HG02678 (cell line): ENCODE data around the gene AIG1.
"Not testable (repeated sequence)": the region's sequence is repeated elsewhere in the genome, so short reads cannot be mapped to it uniquely, and the experiment has no call there.

ENCODE experiments used
- ATAC-seq: cut with Tn5 transposase; IDR thresholded peaks from one replicate; pipeline ENCODE4 v1.9.1; 2021; ENCODE audit warnings: mild to moderate bottlenecking, moderate library complexity; ENCODE audit not compliant: unreplicated experiment

The AIG1 gene

GRCh38 chr6:143307760-143308159 is 247.1 kb downstream of the AIG1 start:
- ATAC-seq = not testable (repeated sequence)

DNA sequence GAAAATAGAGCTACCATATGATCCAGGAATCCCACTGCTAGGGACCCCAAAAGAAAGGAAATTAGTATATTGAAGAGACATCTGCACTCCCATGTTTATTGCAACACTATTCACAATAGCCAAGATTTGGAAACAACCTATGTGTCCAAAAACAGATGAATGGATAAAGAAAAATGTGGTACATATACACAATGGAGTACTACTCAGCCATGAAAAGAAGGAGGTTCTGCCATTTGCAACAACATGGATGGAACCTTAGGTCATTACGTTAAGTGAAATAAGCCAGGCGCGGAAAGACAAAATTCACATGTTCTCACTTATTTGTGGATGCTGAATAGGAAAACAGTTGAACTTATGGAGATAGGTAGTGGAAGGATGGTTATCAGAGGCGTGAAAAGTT is 252.5 kb downstream of the AIG1 start:
- no peak for ATAC-seq

DNA sequence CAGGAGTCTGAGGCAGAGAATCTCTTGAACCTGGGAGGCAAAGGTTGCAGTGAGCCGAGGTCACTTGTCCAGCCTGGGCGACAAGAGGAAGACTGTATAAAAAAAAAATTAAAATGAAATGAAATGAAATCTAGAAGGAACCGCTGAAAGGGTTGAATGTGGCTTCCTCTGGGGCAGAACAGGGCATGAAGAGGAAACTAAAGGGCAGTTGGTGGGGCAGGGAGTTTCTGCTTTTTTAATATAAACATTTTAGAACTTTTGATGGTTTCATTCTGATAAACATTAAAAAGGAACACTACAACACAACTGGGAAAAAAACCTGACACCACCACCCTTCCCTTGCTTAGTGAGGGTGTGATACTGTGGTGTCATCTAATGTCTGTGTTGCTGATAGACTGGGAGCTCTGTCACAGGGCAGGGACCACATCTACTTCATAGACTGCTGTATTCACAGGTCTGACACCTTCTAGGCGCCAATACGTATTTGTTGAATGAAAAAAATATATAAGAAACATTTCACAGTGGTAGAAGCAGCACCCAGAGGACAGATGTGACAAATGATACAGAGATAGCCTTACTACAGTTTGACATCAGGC is 260.9 kb downstream of the AIG1 start:
- no peak for ATAC-seq

- ATAC-seq = no peak
Observed at GRCh38 chr6:143322386-143322785, 261.7 kb downstream of the AIG1 start.

DNA sequence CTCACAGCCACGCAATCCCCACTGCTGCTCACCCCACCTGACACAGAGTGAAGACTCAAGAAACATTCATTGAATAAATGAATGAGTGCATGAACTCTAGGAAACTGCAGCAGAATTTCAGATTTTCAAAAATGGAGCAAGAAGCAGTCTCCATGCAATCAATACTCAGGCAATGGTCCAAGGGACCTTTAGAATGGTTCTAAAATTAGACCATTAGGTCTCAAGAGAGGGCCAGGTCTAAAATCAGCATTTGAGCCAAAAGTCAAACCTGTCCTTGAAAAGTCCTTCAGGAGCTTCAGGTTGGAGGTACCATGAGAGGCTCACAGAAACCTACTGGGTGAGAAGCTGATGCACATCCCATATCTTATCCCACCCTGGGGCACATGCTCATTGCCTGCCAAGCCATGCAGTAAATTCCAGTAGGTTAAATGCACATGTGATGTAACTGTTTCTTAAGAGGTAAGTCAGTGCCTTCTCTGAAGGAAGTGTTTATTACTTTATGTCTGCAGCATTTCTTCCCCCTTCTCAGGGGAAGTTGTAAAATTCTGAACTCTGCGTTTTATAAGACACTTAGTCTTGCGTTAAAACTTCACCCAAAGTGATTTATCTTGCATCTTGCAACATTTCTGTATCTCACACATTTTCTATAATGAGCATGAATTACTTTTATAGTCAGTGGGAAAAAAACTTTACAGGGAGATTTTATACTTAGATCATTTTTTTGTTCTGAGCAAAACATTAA is 263.2 kb downstream of the AIG1 start:
- ATAC-seq = no peak

DNA sequence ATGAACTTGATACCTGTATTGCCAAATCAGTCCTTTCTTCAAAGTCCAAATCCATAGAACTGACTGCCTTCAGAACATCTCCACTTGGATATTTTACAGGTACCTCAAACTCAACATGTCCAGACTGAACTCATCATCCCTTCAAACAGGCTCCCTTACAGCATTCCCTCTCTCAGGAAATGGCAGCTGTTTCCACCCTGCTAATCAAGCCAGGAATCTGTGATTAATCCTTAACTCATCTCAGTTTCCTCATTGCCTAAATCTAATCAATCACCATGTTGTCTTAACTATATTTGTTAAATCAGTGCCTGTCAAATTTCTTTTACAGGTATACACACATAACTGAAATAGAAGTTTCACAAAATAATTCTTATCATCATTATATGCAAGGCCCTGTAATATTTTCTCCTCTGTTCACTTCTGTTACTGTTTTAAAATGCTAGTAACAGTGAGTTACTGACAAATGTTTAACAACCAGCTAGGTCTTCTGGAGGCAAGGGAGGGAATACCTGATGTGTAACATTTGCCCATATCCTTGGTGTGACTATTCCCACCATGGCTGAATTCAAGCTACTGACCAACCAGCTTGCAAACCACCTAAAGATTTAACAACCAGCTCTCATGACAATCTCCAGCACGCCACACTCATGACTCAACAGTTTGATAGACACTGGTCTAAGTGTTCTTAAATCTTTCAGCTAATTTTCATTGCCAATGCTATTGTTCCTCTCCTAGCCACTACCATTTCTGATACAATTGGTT is 264.9 kb downstream of the AIG1 start:
- no peak for ATAC-seq

DNA sequence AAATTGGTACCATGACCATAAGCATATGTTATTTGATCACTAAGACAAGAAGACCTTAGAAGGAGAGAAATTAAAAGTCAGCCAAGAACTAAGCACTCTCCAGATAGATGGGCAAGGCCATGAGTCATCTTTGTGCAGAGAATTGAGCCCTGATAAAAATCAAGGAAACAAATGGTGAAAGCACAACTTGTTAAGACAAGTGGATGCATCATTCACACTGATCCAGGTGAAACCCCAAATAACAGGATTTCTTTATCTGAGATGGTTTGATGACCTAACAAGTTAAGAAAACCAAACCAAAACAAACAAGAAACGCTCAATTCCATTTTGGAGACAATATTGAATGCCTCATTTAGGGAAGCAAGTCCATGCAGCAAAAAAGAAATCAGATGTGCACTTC is 268.2 kb downstream of the AIG1 start:
- no peak for ATAC-seq

- ATAC-seq = no peak
Observed at GRCh38 chr6:143329323-143329722, 268.6 kb downstream of the AIG1 start.

GRCh38 chr6:143331362-143331761 is 270.7 kb downstream of the AIG1 start:
- no peak for ATAC-seq

DNA sequence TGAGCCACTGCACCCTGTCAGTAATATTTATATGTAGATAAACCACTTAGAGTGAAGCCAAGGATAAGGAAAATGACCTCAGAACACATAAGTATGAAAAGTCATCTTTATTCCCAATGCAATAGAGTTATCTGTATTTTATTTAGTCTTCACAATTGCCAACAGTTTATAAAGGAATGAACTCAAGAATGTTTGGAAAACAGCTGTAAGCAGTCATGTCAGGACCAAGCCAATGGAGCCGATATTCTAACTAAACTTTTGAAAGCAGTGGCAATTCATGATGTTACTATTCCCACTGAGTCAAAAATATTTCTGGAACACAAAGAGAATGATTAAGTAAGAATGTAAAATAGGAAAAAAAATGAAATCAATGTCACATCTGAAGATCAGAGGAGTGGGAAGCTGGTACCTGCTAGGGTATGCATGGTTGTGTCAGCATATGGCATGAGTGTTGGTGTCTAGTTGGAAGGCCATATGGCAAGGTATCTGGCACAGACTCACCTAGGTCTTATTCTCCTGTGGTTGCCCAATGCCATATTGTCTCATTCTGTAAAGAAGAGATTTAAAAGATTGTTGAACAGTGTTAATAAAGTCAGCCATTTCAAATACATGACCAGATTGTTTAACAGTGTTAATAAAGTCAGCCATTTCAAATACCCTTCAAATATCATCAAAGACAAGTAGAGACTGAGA is 271.6 kb downstream of the AIG1 start:
- ATAC-seq = no peak

DNA sequence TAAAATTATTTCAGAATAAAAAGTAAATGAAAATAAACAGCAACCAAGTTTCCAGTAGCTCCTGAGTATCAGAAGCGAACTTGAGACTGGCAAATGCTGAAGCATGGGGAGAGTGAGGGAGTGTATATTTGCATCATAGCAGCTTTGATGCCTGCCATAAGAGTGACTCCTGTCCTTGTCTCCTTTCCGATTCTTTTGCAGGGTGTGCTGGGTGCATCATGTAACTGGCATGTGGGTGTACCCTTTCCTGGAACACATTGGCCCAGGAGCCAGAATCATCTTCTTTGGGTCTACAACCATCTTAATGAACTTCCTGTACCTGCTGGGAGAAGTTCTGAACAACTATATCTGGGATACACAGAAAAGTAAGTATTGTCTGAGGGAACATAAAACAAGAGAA is 272.4 kb downstream of the AIG1 start:
- ATAC-seq = no peak

- no peak for ATAC-seq
Observed at GRCh38 chr6:143333749-143334520, 273.2 kb downstream of the AIG1 start.

- no peak for ATAC-seq
Observed at GRCh38 chr6:143335865-143336264, 275.2 kb downstream of the AIG1 start.

DNA sequence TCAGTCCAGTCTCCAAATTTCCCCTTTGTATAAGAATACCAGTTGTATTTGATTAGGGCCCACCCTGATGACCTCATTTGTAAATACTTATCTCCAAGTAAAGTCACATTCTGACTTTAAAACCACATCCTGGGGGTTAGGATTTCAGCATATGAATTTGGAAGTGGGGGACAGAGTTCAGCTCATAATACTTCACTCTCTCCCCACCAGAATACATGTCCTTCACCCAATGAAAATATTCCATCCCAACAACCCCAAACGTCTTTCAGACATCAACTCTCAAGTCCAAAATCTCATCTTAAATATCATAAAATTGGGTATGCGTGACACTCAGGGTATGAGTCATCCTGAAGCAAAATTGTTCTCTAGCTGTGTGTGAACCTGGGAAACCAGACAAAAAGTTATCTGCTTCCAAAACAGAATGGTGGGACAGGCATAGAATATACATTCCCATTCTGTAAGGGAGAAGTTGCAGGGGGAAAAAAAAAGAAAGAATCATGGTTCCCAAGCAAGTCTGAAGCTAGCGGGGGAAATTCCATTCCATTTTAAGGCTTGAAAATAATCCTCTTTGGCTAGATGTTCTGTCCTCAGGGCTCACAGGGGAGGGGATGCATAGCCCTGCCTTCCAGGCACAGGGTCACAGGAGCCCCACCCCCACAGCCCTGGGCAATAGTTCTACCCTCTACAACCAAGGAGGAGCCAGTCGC is 275.9 kb downstream of the AIG1 start:
- no peak for ATAC-seq

DNA sequence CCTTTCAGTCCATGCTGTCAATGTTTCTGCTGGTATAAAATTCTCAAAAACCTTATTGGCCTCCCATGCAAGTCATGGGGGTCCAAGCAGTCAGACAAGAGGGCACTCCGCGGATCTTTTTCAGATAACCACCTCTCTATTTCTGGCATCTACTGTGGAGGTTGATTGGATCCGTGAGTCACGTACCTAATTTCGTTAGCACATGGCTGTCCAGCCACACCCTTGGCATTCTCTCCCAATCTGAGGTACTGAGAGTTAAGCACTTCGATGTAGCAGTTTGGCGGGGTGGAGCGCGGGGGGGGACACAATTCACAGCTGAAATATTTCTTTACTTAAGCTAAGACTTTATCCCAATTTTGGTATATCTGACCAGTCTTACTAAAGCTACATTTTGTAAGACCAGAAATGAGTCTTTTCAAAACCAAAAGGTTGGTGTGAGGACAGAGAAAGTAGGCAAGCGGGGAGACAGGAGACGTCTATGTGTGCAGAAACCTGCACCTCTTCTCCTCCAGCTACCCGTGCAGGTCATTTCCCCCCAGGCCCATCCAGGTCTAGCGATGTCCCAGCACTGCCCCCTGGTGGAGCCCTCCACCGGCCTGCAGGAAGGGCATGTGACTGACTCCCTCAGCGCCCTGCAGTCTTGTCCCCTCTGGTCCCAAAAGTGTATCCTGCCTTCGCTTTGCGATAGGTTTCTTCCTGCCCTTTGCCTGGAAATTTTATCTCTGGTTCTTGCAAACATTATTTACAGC is 276.7 kb downstream of the AIG1 start:
- peak; percentile 49 for ATAC-seq

- ATAC-seq = no peak
Observed at GRCh38 chr6:143339223-143339622, 278.5 kb downstream of the AIG1 start.

- ATAC-seq = not testable (repeated sequence)
Observed at GRCh38 chr6:143345477-143345876, 284.8 kb downstream of the AIG1 start.

DNA sequence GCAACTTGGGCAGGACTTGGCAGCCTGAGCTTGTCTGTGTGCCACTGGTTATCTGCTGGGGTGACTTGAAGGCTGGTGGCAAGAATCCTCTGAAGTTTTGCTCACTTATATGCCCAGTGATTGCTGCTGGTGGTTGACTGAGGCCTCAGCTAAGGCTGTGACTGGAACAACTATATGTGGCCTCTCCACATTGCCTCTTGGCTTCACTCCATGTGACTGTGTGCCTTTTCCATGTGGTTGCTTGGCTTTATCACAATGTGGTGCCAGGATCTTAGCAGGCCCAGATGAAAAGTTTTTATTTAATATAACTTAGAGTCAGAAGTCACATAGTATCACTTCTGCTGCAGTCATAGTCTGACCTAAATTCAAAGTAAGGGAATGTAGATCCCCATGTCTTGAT is 285.3 kb downstream of the AIG1 start:
- ATAC-seq = no peak

GRCh38 chr6:143348531-143348930 is 287.8 kb downstream of the AIG1 start:
- ATAC-seq = no peak
